ENCODE measurements around the gene NTF4. TPM values are rescaled to one million over a fixed set of nuclear protein-coding genes. Genes with fewer than 3 reads are reported as not detected.
"Not testable (repeated sequence)": the region's sequence is repeated elsewhere in the genome, so short reads cannot be mapped to it uniquely, and the experiment has no call there.

Gene NTF4
- total RNA-seq, 1 experiment from 2014 or later, result not detected

DNA sequence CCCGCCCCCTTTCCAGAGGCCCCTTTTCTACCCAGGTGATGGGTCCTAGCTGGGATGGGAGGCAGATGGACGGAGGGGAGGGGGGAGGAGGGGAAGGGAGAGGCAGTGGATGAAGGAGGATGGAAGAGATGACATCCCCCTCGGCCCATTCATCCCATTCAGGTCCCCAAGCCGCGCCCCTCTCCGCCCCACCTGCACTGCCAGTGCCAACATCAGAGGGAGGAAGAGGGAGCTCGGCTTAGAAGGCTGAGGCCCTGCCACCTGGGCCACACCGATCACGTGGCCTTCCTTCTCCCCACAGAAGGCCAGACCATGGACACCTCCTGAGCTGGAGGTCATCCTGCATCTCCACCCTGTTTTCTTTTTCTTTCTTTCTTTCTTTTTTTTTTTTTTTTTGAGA lies 35.9 kb downstream of the NTF4 start:
- H3K9me3 ChIP-seq (replicated peaks); H3K27ac ChIP-seq; DNase-seq; H3K4me3 ChIP-seq; H3K4me1 ChIP-seq; H3K36me3 ChIP-seq; H3K27me3 ChIP-seq: not testable (repeated sequence)

DNA sequence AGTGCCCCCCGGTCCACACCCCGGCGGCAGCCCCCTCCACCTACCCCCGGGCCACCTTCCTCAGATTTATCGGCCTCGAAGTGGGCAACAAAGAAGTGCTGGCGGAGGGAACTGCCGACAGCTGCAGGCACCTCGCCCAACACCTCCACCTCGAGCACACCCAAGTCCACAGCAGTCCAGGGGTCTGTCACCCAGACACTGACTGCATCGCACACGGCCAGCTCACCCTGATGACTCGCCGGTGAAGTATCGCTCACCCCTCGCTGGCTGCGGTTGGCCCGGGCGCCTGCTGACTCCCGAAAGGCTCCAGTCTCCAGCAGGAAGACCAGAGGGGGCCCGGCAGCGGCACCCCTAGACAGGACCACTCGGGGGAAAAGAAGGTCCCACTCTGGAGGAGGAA lies 39.0 kb downstream of the NTF4 start:
- not testable (repeated sequence) for H3K9me3 ChIP-seq (replicated peaks); DNase-seq; H3K27me3 ChIP-seq; H3K4me1 ChIP-seq; H3K4me3 ChIP-seq; H3K36me3 ChIP-seq; H3K27ac ChIP-seq

DNA sequence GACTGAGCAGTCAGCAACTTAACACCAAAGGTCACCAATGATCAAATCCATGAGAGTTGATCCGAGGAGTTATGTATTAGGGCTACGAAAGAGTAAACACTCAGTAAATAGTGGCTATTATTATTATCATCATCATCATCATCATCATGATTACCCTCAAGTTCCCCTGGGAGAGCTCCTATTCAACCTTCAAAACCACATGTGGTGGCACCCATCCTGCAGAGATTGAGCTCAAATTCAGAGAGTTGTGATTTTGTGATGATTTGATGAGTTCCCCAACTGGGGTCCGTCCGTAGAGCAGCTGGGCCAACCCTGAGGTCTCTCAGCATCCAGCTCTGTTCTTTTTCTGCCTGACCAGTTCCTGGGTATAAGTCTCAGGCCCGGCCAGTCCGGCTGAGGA lies 39.5 kb downstream of the NTF4 start:
- not testable (repeated sequence) for H3K27ac ChIP-seq; H3K9me3 ChIP-seq (replicated peaks); DNase-seq; H3K27me3 ChIP-seq; H3K36me3 ChIP-seq; H3K4me1 ChIP-seq; H3K4me3 ChIP-seq

GRCh38 chr19:49024233-49024632 lies 40.4 kb downstream of the NTF4 start, which contains the start of gene CGB3:
Gene CGB3 (minus strand): TSS chr19:49024333. CDS start chr19:49023971, 362 bp downstream.
- not testable (repeated sequence) for DNase-seq; H3K27me3 ChIP-seq; H3K36me3 ChIP-seq; H3K27ac ChIP-seq; H3K9me3 ChIP-seq (replicated peaks); H3K4me1 ChIP-seq; H3K4me3 ChIP-seq

DNA sequence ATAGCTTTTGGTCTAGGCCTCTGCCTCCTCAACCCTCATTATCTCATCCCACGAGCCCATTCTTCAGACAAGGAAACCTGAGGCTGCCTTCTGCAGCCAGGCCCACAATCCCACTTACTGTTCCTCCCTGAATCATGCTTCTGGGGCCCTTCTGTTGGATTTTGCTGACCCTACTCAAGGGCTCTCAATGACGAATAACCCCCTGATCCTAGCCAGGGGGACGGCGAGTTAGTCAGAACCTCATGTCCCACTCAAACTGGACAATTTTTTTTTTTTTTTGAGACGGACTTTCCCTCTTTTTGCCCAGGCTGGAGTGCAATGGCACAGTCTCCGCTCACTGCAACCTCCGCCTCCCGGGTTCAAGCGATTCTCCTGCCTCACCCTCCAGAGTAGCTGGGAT lies 42.5 kb downstream of the NTF4 start:
- no peak overlapping the region for H3K4me3 ChIP-seq
- no peak for DNase-seq
- H3K36me3 ChIP-seq, result no peaks in the 10 kb centered on the region
- H3K9me3 ChIP-seq (replicated peaks), result no peaks in the 10 kb centered on the region
- H3K4me1 ChIP-seq, result no peaks in the 10 kb centered on the region
- no peaks in the 10 kb centered on the region for H3K27me3 ChIP-seq
- no peak overlapping the region for H3K27ac ChIP-seq

DNA sequence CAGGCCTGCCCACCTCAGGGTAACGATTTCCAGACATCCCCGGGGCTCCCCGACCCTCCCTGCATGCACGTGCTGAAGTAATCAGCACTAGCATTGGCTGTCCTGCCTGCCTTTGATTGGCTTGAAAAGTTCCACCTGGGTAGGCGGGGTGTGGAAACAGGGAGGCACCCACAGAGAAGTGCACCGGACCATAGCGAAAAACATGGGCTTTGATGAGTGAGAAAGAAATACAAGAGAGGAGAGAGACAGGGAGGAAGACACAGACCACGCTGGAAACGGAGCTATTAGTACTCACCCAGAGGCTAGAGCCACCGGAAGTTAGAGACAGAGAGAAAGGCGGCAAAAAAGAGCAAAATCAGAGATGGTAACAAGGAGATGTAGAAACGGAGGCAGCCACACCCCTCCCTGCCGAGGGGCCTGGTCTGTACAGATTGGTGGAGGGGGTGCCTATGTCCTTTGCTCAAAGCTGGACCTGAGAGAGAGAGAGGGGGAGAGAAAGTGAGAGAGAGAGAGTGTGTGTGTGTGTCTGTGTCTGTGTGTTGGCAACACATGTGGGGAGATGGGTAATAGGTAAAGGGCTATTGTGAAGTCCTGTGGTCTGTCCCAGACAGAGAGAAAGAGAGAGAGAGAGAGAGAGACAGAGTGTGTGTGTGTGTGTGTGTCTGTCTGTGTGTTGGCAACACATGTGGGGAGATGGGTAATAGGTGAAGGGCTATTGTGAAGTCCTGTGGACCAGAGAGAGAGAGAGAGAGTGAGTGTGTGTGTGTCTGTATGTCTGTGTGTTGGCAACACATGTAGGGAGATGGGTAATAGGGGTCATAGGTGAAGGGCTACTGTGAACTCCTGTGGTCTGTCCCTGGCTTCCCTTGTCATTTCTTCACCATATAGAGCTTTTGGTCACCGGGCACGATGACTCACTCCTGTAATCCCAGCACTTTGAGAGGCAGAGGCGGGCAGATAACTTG lies 43.4 kb downstream of the NTF4 start:
- Histone ChIP-seq H3K4me3 (no peak overlapping the region), H3K4me1 (no peaks in the 10 kb centered on the region), H3K27ac (no peak overlapping the region), H3K27me3 (no peaks in the 10 kb centered on the region), H3K9me3 (replicated peaks) (no peaks in the 10 kb centered on the region), H3K36me3 (no peaks in the 10 kb centered on the region)
- no peak for DNase-seq

DNA sequence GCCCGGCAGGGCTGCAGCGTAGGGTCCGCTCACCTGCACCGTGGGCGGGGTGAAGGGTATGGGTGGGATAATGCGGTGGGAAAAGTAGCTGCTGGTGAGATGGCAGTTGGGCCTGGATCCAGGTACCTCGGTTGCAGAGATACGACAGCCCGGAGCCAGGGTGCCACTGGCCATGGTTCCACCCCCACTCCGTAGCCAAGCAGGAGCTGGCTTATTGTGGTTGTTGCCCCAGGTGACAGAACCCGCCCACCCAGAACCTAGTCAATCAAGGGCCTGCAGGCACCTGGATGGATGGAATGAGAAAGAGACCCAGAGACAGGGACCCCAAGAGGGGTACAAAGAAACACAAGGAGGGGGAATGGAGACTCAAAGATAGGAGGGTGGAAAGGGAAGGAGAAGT lies 44.3 kb downstream of the NTF4 start:
- H3K27ac ChIP-seq, result no peak overlapping the region

DNA sequence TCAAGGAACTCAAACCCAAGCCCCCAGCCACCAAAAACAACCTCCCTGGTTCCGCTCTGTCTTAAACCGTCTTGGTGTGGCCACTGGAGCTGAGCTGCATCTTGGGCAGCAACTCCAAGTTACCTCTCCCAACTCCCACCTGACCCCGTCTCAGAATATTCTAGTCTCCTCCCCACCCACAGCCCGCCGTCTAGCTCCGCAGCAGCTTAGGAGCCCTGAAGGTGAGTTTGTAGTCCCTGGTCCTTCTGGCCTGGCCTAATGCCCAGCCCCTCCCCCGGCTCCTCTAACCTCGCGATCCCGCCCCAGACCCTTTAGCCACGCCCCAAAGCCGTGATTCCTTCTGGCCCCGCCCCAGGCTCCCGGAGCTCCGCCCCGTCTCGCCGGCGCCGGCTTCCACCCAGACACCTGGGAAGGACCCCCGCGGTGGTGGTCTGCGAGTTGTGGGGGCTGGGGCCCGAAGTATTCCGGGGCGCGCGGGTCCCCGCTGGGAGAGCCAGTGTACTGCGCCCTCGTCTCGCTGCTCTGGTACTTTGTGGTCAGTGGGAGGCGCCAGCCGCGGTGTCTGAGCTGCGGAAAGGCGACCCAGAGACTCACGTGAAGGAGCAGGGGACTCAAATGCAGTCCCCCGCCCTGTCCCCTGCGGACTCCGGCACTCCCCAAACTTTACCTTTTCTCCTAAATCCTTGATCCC lies 45.2 kb downstream of the NTF4 start:
- peak; percentile 43 to 60 for DNase-seq
- Histone ChIP-seq H3K27me3 (no peaks in the 10 kb centered on the region), H3K4me3 (peak overlapping the region; percentile 45), H3K4me1 (no peaks in the 10 kb centered on the region), H3K9me3 (replicated peaks) (no peaks in the 10 kb centered on the region), H3K27ac (no peak overlapping the region), H3K36me3 (peaks cover 4% of the 10 kb centered on the region)

More for the DNA sequence above, 44.3 kb downstream of the NTF4 start:
- Histone ChIP-seq H3K36me3 (no peaks in the 10 kb centered on the region; the same call in 1 of the 2 replicates), H3K27me3 (no peaks in the 10 kb centered on the region), H3K9me3 (replicated peaks) (no peaks in the 10 kb centered on the region), H3K4me1 (no peaks in the 10 kb centered on the region), H3K4me3 (no peak overlapping the region)
- no peak for DNase-seq

GRCh38 chr19:49018388-49019241 lies 46.0 kb downstream of the NTF4 start:
- not testable (repeated sequence) for H3K4me1 ChIP-seq; H3K36me3 ChIP-seq; DNase-seq; H3K9me3 ChIP-seq (replicated peaks); H3K27ac ChIP-seq; H3K27me3 ChIP-seq
- peak overlapping the region; percentile 45 for H3K4me3 ChIP-seq

- peaks cover 5% of the 10 kb centered on the region for H3K36me3 ChIP-seq
- H3K4me3 ChIP-seq, result peak overlapping the region; percentile 45
- no peaks in the 10 kb centered on the region for H3K27me3 ChIP-seq
- no peaks in the 10 kb centered on the region for H3K4me1 ChIP-seq
- no peak overlapping the region for H3K27ac ChIP-seq
- peak; percentile 50 to 54 for DNase-seq
- no peaks in the 10 kb centered on the region for H3K9me3 ChIP-seq (replicated peaks)
Observed at GRCh38 chr19:49017666-49018351, 46.8 kb downstream of the NTF4 start.

DNA sequence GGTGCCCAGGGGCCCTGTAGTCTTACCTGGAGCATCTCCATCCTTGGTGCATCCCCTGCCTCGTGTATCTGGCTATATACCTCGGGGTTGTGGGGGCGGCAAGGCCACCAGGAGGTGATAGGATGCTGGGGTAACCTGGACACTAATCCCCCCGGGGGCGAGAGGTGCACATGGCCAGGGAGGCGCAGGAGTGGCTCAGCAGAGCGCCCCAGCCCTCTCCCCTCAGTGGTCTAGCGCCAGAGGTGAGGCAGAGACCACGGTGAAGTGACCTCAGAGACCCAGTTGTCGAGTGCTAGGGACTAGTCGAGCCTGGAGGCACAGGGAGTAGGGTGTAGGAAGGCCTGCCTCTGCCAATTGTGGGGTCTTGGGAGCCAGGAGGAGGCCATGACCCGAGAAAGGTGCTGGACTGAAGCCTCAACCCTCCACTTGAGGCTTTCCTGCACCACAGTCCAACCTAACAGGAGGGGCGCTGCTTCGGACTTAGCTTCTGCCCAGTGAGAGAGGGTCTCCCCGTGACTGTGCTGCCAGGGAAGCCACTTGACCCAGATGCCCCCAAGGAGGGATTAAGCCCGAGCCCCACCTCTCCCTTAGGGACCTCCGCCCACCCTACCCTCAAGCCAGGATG lies 47.5 kb downstream of the NTF4 start, which contains the start of gene LHB:
Gene LHB (minus strand): TSS at position 51 of the 625 bp plus-strand sequence. CDS start 10 bp downstream, at position 41.
- no peaks in the 10 kb centered on the region for H3K4me1 ChIP-seq
- no peak for DNase-seq
- H3K36me3 ChIP-seq, result peaks cover 7% of the 10 kb centered on the region
- peak within 1 kb of the TSS; percentile 45 for H3K4me3 ChIP-seq
- no peak within 1 kb of the TSS for H3K27ac ChIP-seq
- no peaks in the 10 kb centered on the region for H3K27me3 ChIP-seq
- no peaks in the 10 kb centered on the region for H3K9me3 ChIP-seq (replicated peaks)

DNA sequence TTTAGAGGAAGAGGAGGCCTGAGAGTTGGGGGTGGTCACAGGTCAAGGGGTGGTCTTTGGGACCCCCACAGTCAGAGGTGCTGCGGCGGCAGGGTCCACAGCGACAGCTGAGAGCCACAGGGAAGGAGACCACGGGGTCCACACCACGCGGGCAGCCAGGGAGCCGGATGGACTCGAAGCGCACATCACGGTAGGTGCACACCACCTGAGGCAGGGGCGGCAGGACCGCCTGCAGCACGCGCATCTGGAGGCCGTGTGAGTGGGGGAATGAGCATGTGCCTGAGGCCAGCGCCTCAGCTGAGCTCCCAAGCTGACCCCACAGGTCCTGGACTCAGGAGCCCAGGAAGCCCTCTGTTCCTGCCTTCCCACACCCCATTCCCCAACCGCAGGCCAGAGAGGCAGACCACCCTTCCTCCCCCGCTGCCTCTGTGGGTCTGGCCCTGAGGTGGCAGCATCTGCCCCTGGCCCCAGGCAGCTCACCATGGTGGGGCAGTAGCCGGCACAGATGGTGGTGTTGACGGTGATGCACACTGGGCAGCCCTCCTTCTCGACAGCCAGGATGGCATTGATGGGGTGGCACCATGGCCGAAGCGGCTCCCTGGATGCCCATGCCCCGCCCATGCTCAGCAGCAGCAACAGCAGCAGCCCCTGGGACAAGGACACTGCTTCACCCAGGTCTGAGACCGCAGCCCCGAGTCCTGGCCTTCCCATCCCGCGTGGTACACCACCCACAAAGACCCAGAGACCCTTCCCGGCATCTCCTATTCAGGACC lies 48.4 kb downstream of the NTF4 start:
- Histone ChIP-seq H3K4me3 (no peak overlapping the region), H3K36me3 (peaks cover 11% of the 10 kb centered on the region)

GRCh38 chr19:49014870-49015255 lies 49.8 kb downstream of the NTF4 start:
- no peak overlapping the region for H3K27ac ChIP-seq
- H3K4me1 ChIP-seq, result no peaks in the 10 kb centered on the region
- H3K36me3 ChIP-seq, result peaks cover 18% of the 10 kb centered on the region
- H3K27me3 ChIP-seq, result no peaks in the 10 kb centered on the region
- no peaks in the 10 kb centered on the region for H3K9me3 ChIP-seq (replicated peaks)
- DNase-seq, result no peak
- H3K4me3 ChIP-seq, result no peak overlapping the region

More for the DNA sequence above, 48.4 kb downstream of the NTF4 start:
- no peak for DNase-seq
- H3K27me3 ChIP-seq, result no peaks in the 10 kb centered on the region
- H3K4me1 ChIP-seq, result no peaks in the 10 kb centered on the region
- H3K27ac ChIP-seq, result no peak overlapping the region
- H3K9me3 ChIP-seq (replicated peaks), result no peaks in the 10 kb centered on the region

Data from SJCRH30 (cell line).